HCT116 (cell line): ENCODE results near the gene IP6K3. TPM values are rescaled to one million over a fixed set of nuclear protein-coding genes. Genes with fewer than 3 reads are reported as not detected.

ENCODE experiments used
- ATAC-seq: fragments of 200-7000 bp; cut with Tn5 transposase; 2 replicates; pipeline ENCODE4 v1.9.1; 2020; ENCODE audit warnings: mild to moderate bottlenecking, moderate library complexity
- BruUV-seq: library from RNA; stranded (reverse); fragments of 400-500 nt; replicated peaks from 2 replicates; lab custom pipeline; 2021; lab: Mats Ljungman, UMichigan
- CTCF ChIA-PET: fragments of 300-600 bp; sonication (Branson Sonifier 250); formaldehyde crosslinking; loops from one replicate; lab custom pipeline; 2021; ENCODE audit warnings: antibody characterized with exemption; lab: Charles Lee
- POLR2A ChIA-PET: fragments of 300-600, 350-600 bp; sonication (Branson Sonifier 250); formaldehyde crosslinking; loops from one replicate; lab custom pipeline; 2021; ENCODE audit warnings: antibody characterized with exemption; lab: Charles Lee
- RAD21 ChIA-PET, 2 experiments: fragments of 300-600 bp; sonication (Branson Sonifier 250); formaldehyde crosslinking; loops; one replicate each; lab custom pipeline; 2023; ENCODE audit warnings: low total read pairs in 2 of 2; ENCODE audit not compliant: uncharacterized antibody in 2 of 2, unreplicated experiment in 2 of 2, low non-redundant PET in 1 of 2; lab: Charles Lee
- DNase-seq: peaks from one replicate; pipeline ENCODE4 v3.0.0-alpha.2; 2010; ENCODE audit warnings: low read depth, low spot score
- H2AFZ ChIP-seq: fragments of 200-600 bp; shearing (Covaris generic), sonication (generic); 2 replicates; pipeline ENCODE4 v1.6.1; 2017; ENCODE audit warnings: low read depth, mixed run types, mixed read lengths, antibody characterized with exemption, low read length; ENCODE audit not compliant: poor library complexity, severe bottlenecking
- H3K27ac ChIP-seq: 2 replicates; pipeline ENCODE4 v1.5.1; 2012; ENCODE audit warnings: low read depth, low read length
- H3K27me3 ChIP-seq: fragments of 200-600 bp; sonication (generic); 2 replicates; pipeline ENCODE4 v1.6.1; 2016; ENCODE audit warnings: mixed run types, low read length, mixed read lengths; ENCODE audit not compliant: insufficient read depth
- H3K36me3 ChIP-seq, 2 experiments: fragments of 200-500 bp in 1 of 2; fragments of 200-600 bp in 1 of 2; sonication (Bioruptor generic) in 1 of 2; sonication (generic) in 1 of 2; 2 replicates each; pipeline versions ENCODE4 v1.5.1 to v1.6.1; 2014 to 2016; ENCODE audit warnings: low read length in 2 of 2, inconsistent platforms in 1 of 2, mixed read lengths in 1 of 2, mixed run types in 1 of 2; ENCODE audit not compliant: insufficient read depth in 2 of 2, control insufficient read depth in 1 of 2
- H3K4me1 ChIP-seq, 2 experiments: fragments of 200-600 bp in 1 of 2; sonication (generic) in 1 of 2; 2 replicates each; pipeline versions ENCODE4 v1.5.1 to v1.6.1; 2012 to 2017; ENCODE audit warnings: low read length in 2 of 2, inconsistent platforms in 1 of 2, mild to moderate bottlenecking in 1 of 2, mixed read lengths in 1 of 2, mixed run types in 1 of 2, moderate library complexity in 1 of 2; ENCODE audit not compliant: insufficient read depth in 2 of 2, control insufficient read depth in 1 of 2
- H3K4me2 ChIP-seq: fragments of 200-600 bp; sonication (generic); 2 replicates; pipeline ENCODE4 v1.6.1; 2017; ENCODE audit warnings: mixed run types, low read length, mixed read lengths
- H3K4me3 ChIP-seq, 2 experiments: fragments of 200-600 bp in 1 of 2; sonication (generic) in 1 of 2; replicated peaks in 1 of 2; 2 replicates each; pipeline ENCODE4 v1.5.1; 2011 to 2016; ENCODE audit warnings: low read length in 2 of 2, control low read depth in 1 of 2, low read depth in 1 of 2, mild to moderate bottlenecking in 1 of 2, mixed read lengths in 1 of 2, mixed run types in 1 of 2
- H3K79me2 ChIP-seq: fragments of 200-600 bp; sonication (generic); 2 replicates; pipeline ENCODE4 v1.6.1; 2017; ENCODE audit warnings: mild to moderate bottlenecking, mixed run types, low read length, moderate library complexity, mixed read lengths; ENCODE audit not compliant: insufficient read depth
- H3K9ac ChIP-seq: fragments of 200-600 bp; sonication (generic); 2 replicates; pipeline ENCODE4 v1.6.1; 2016; ENCODE audit warnings: low read length, mixed read lengths
- H3K9me2 ChIP-seq: fragments of 200-600 bp; sonication (generic), shearing (Covaris generic); 2 replicates; pipeline ENCODE4 v1.6.1; 2017; ENCODE audit warnings: mixed run types, mild to moderate bottlenecking, moderate library complexity; ENCODE audit not compliant: insufficient read depth
- H3K9me3 ChIP-seq, 2 experiments: fragments of 200-500 bp in 1 of 2; fragments of 200-600 bp in 1 of 2; sonication (Bioruptor generic) in 1 of 2; sonication (generic) in 1 of 2; 2 replicates each; pipeline ENCODE4 v1.6.1; 2014 to 2017; ENCODE audit warnings: low read length in 2 of 2, mixed read lengths in 2 of 2, inconsistent platforms in 1 of 2, low read depth in 1 of 2, mild to moderate bottlenecking in 1 of 2, mixed run types in 1 of 2, moderate library complexity in 1 of 2; ENCODE audit not compliant: control insufficient read depth in 1 of 2, insufficient read depth in 1 of 2
- H4K20me1 ChIP-seq: fragments of 200-600 bp; sonication (generic), shearing (Covaris generic); 2 replicates; pipeline ENCODE4 v1.6.1; 2017; ENCODE audit warnings: mixed run types, mild to moderate bottlenecking, moderate library complexity; ENCODE audit not compliant: insufficient read depth
- EZH2 ChIP-seq: fragments of 200-600 bp; sonication (generic); IDR thresholded peaks from 2 replicates; pipeline ENCODE4 v1.6.1; 2017; ENCODE audit warnings: antibody characterized with exemption, mixed run types
- JUND ChIP-seq: IDR thresholded peaks from 2 replicates; pipeline ENCODE4 v1.6.1; 2012
- POLR2A ChIP-seq: IDR thresholded peaks from 2 replicates; pipeline ENCODE4 v1.7.0; 2011; ENCODE audit warnings: borderline replicate concordance; ENCODE audit not compliant: insufficient read depth, insufficient read length; ENCODE audit errors: extremely low read depth
- POLR2AphosphoS5 ChIP-seq: IDR thresholded peaks from 2 replicates; pipeline ENCODE4 v1.6.1; 2011; ENCODE audit warnings: mild to moderate bottlenecking, low read depth, low read length, moderate library complexity
- SIN3A ChIP-seq: IDR thresholded peaks from 2 replicates; pipeline ENCODE4 v1.6.1; 2012; ENCODE audit warnings: low read depth
- SRF ChIP-seq: IDR thresholded peaks from 2 replicates; pipeline ENCODE4 v1.6.1; 2012; ENCODE audit warnings: low read depth
- TCF7L2 ChIP-seq: IDR thresholded peaks from 2 replicates; pipeline ENCODE4 v1.7.0; 2011; ENCODE audit warnings: borderline replicate concordance, inconsistent platforms; ENCODE audit not compliant: insufficient read depth, insufficient read length; ENCODE audit errors: extremely low read depth
- YY1 ChIP-seq: IDR thresholded peaks from 2 replicates; pipeline ENCODE4 v1.6.1; 2011; ENCODE audit warnings: low read length, low read depth, moderate library complexity, mild to moderate bottlenecking; ENCODE audit not compliant: insufficient replicate concordance; ENCODE audit errors: extremely low read depth
- ZFX ChIP-seq: fragments of 450-650 bp; IDR thresholded peaks from 2 replicates; pipeline ENCODE4 v1.6.1; 2017
- intact Hi-C: fragments of 100-400 bp; cut with micrococcal nuclease; formaldehyde crosslinking; loops from 2 replicates; pipeline ENCODE4 v1.10.0; 2022
- total RNA-seq: library from RNA; stranded (reverse); gene quantifications from one replicate; pipeline ENCODE4 v1.2.1, GENCODE V29; 2021; ENCODE audit not compliant: unreplicated experiment
- TF ChIP-seq, protein P1 (sequence below): IDR thresholded peaks from 2 replicates; pipeline ENCODE4 v1.6.1; 2012; ENCODE audit warnings: low read depth
- TF ChIP-seq, protein P2 (sequence below): IDR thresholded peaks from 2 replicates; pipeline ENCODE4 v1.6.1; 2012
- TF ChIP-seq, protein P3 (sequence below): IDR thresholded peaks from 2 replicates; pipeline ENCODE4 v1.6.1; 2012

The IP6K3 gene
- total RNA-seq, 1 experiment from 2014 or later: not detected

DNA sequence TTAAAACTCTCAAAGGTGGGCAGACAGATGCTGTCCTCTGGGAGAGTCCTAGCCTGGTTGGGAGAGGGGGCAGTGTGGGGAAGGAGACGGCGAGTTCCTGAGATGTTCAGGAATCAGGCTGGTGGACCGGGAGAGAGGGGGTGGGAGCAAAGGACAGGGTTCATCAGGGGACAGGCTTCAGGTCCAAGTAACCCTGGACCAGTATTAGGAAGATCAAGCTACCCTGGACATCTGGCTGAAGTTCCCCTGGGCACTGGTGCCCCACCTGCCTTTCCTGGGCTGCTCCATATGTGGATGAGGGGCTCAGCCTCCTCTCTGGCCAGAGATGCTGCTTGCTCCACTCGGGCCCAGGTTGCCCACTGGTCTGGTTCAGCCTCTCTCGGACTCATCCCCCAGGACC is 1.1 kb upstream of the IP6K3 start:
- BruUV-seq: no TSS peak
- no peak overlapping the region for H3K9ac ChIP-seq
- H4K20me1 ChIP-seq: no peaks in the 10 kb centered on the region
- intact Hi-C loops: no loop called here
- no peak for DNase-seq
- peaks cover 6% of the 10 kb centered on the region; the same call in 1 of the 2 replicates for H3K27me3 ChIP-seq
- no peak overlapping the region for H3K4me3 ChIP-seq
- H3K79me2 ChIP-seq: no peaks in the 10 kb centered on the region
- no peaks in the 10 kb centered on the region for H3K36me3 ChIP-seq
- no peaks in the 10 kb centered on the region for H3K9me2 ChIP-seq
- no peaks in the 10 kb centered on the region for H3K9me3 ChIP-seq
- peaks cover 9 to 18% of the 10 kb centered on the region in 2 experiments; a peak in 3 of 4 replicates for H3K4me1 ChIP-seq
- CTCF ChIA-PET: no interaction called here
- RAD21 ChIA-PET: no interaction called here
- POLR2A ChIA-PET: no interaction called here
- no peak for TF ChIP-seq SIN3A
- TF ChIP-seq, protein P1, sequence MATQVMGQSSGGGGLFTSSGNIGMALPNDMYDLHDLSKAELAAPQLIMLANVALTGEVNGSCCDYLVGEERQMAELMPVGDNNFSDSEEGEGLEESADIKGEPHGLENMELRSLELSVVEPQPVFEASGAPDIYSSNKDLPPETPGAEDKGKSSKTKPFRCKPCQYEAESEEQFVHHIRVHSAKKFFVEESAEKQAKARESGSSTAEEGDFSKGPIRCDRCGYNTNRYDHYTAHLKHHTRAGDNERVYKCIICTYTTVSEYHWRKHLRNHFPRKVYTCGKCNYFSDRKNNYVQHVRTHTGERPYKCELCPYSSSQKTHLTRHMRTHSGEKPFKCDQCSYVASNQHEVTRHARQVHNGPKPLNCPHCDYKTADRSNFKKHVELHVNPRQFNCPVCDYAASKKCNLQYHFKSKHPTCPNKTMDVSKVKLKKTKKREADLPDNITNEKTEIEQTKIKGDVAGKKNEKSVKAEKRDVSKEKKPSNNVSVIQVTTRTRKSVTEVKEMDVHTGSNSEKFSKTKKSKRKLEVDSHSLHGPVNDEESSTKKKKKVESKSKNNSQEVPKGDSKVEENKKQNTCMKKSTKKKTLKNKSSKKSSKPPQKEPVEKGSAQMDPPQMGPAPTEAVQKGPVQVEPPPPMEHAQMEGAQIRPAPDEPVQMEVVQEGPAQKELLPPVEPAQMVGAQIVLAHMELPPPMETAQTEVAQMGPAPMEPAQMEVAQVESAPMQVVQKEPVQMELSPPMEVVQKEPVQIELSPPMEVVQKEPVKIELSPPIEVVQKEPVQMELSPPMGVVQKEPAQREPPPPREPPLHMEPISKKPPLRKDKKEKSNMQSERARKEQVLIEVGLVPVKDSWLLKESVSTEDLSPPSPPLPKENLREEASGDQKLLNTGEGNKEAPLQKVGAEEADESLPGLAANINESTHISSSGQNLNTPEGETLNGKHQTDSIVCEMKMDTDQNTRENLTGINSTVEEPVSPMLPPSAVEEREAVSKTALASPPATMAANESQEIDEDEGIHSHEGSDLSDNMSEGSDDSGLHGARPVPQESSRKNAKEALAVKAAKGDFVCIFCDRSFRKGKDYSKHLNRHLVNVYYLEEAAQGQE: no peak
- H3K4me2 ChIP-seq: no peak overlapping the region
- no peak for ATAC-seq
- H2AFZ ChIP-seq: no peak overlapping the region
- no peak overlapping the region for H3K27ac ChIP-seq

DNA sequence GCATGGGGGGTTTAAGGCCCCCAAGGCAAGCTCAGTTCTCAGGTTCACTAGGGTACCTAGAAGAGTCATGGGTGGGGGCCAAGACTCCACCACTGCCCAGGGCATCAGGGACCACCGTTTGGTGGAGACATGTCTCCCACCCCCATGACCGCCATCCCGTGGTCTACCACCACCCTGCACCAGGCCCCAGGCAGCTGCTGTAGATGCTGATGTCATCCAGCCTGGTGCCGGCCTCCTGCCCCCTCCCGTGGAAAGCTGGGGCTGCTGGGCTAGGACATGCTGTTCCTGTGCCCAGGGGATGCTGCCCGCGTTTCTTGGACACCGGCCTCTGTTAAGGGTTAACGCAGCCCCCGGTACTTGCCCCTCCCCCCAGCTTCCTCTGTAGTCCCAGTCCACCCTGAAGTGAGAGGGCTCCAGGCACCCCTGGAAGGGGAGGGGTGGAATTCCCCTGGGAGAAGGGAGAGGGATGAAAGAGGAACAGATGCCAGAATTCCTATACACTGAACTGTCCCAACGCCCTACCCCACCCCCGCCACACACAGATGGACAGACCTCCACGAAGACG is 587 bp downstream of the IP6K3 start:
- H3K79me2 ChIP-seq: no peaks in the 10 kb centered on the region
- H3K4me3 ChIP-seq: no peak overlapping the region
- no peak overlapping the region for H3K9ac ChIP-seq
- H3K9me3 ChIP-seq: no peaks in the 10 kb centered on the region
- ATAC-seq (no peak), DNase-seq (no peak)
- RAD21 ChIA-PET: no interaction called here
- H3K4me2 ChIP-seq: no peak overlapping the region
- POLR2A ChIA-PET: no interaction called here
- CTCF ChIA-PET: interaction anchor here (0.8 to 3.5 kb wide), 3 partner anchors 25 to 281 kb away, joined by 3 to 14 read pairs (median 3); no protein-coding TSS in a partner anchor
- BruUV-seq: no TSS peak
- intact Hi-C loops: no loop called here
- H4K20me1 ChIP-seq: no peaks in the 10 kb centered on the region
- no peaks in the 10 kb centered on the region for H3K9me2 ChIP-seq
- no peak overlapping the region for H2AFZ ChIP-seq
- no peak overlapping the region for H3K27ac ChIP-seq
- H3K27me3 ChIP-seq: peaks cover 6% of the 10 kb centered on the region; the same call in 1 of the 2 replicates
- no peaks in the 10 kb centered on the region for H3K36me3 ChIP-seq
- H3K4me1 ChIP-seq: peaks cover 2 to 9% of the 10 kb centered on the region in 2 experiments; a peak in 3 of 4 replicates
- no peak for TF ChIP-seq TCF7L2
- TF ChIP-seq YY1: no peak
- TF ChIP-seq, protein P1: no peak
- no peak for TF ChIP-seq JUND
- TF ChIP-seq, protein P2, sequence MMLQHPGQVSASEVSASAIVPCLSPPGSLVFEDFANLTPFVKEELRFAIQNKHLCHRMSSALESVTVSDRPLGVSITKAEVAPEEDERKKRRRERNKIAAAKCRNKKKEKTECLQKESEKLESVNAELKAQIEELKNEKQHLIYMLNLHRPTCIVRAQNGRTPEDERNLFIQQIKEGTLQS: no peak
- no peak for TF ChIP-seq SRF
- TF ChIP-seq EZH2: no peak
- TF ChIP-seq, protein P3, sequence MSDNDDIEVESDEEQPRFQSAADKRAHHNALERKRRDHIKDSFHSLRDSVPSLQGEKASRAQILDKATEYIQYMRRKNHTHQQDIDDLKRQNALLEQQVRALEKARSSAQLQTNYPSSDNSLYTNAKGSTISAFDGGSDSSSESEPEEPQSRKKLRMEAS: no peak
- no peak for TF ChIP-seq POLR2A
- no peak for TF ChIP-seq POLR2AphosphoS5
- no peak for TF ChIP-seq SIN3A
- no peak for TF ChIP-seq ZFX
